Limb (tissue), 2 donors: Measurements from ENCODE around the gene MCTP2.
"Not testable (repeated sequence)": the region's sequence is repeated elsewhere in the genome, so short reads cannot be mapped to it uniquely, and the experiment has no call there.

ENCODE experiments used
- DNase-seq, 2 donors: peaks; one replicate each; pipeline ENCODE4 v3.0.0-alpha.2; 2016; ENCODE audit errors: extremely low spot score in 2 of 2

The MCTP2 gene

GRCh38 chr15:94235646-94236045 is 4.3 kb downstream of the MCTP2 start:
- DNase-seq, result no peak

GRCh38 chr15:94236608-94237007 is 5.2 kb downstream of the MCTP2 start:
- DNase-seq, result no peak

GRCh38 chr15:94237903-94238302 is 6.5 kb downstream of the MCTP2 start:
- no peak for DNase-seq

GRCh38 chr15:94238539-94239118 is 7.3 kb downstream of the MCTP2 start:
- DNase-seq, result no peak

- no peak for DNase-seq
These were observed 8.1 kb downstream of the MCTP2 start for GRCh38 chr15:94239474-94239873.

GRCh38 chr15:94240480-94240879 is 9.1 kb downstream of the MCTP2 start:
- DNase-seq, result no peak

GRCh38 chr15:94242257-94242656 is 10.9 kb downstream of the MCTP2 start:
- DNase-seq, result no peak

GRCh38 chr15:94243003-94243402 is 11.6 kb downstream of the MCTP2 start:
- DNase-seq, result not testable (repeated sequence)

GRCh38 chr15:94243418-94243817 is 12.1 kb downstream of the MCTP2 start:
- no peak for DNase-seq

- DNase-seq, result no peak
These were observed 14.7 kb downstream of the MCTP2 start for GRCh38 chr15:94246016-94246415.

GRCh38 chr15:94247789-94248638 is 16.7 kb downstream of the MCTP2 start:
- no peak for DNase-seq

GRCh38 chr15:94250801-94251200 is 19.4 kb downstream of the MCTP2 start:
- DNase-seq, result no peak

GRCh38 chr15:94252223-94252766 is 20.9 kb downstream of the MCTP2 start:
- DNase-seq, result no peak

- no peak for DNase-seq
These were observed 21.6 kb downstream of the MCTP2 start for GRCh38 chr15:94252906-94253491.

- no peak for DNase-seq
These were observed 22.4 kb downstream of the MCTP2 start for GRCh38 chr15:94253742-94254141.

GRCh38 chr15:94255540-94255939 is 24.2 kb downstream of the MCTP2 start:
- DNase-seq, result no peak

GRCh38 chr15:94256511-94256910 is 25.1 kb downstream of the MCTP2 start:
- DNase-seq, result no peak

GRCh38 chr15:94257776-94258175 is 26.4 kb downstream of the MCTP2 start:
- DNase-seq, result not testable (repeated sequence)

- no peak for DNase-seq
These were observed 26.9 kb downstream of the MCTP2 start for GRCh38 chr15:94258246-94258645.

- DNase-seq, result no peak
These were observed 27.9 kb downstream of the MCTP2 start for GRCh38 chr15:94259121-94259751.

- DNase-seq, result no peak
These were observed 28.5 kb downstream of the MCTP2 start for GRCh38 chr15:94259863-94260262.

- DNase-seq, result no peak
These were observed 30.8 kb downstream of the MCTP2 start for GRCh38 chr15:94262201-94262600.
